H9 (cell line): ENCODE data around the gene AGBL4. TPM values are rescaled to one million over a fixed set of nuclear protein-coding genes. Genes with fewer than 3 reads are reported as not detected.

ENCODE experiments used
- DNase-seq: peaks from one replicate; pipeline ENCODE4 v3.0.0-alpha.2; 2017
- H2AFZ ChIP-seq: one replicate; pipeline ENCODE4 v1.6.1; 2013; ENCODE audit warnings: mild to moderate bottlenecking, low read length, control low read depth, moderate library complexity
- H2AK5ac ChIP-seq: 2 replicates; pipeline ENCODE4 v1.6.1; 2013; ENCODE audit warnings: low read length, control low read depth, mixed read lengths; ENCODE audit not compliant: insufficient read length
- H2BK120ac ChIP-seq: one replicate; pipeline ENCODE4 v1.6.1; 2013; ENCODE audit warnings: low read depth, mild to moderate bottlenecking, low read length, control low read depth, inconsistent platforms; ENCODE audit not compliant: poor library complexity, severe bottlenecking
- H2BK12ac ChIP-seq: 2 replicates; pipeline ENCODE4 v1.6.1; 2013; ENCODE audit warnings: low read length, control low read depth, mixed read lengths, low read depth; ENCODE audit not compliant: insufficient read length
- H2BK15ac ChIP-seq: 2 replicates; pipeline ENCODE4 v1.6.1; 2013; ENCODE audit warnings: low read depth, low read length, control low read depth
- H2BK20ac ChIP-seq: one replicate; pipeline ENCODE4 v1.6.1; 2013; ENCODE audit warnings: low read depth, mild to moderate bottlenecking, low read length, control low read depth, inconsistent platforms; ENCODE audit not compliant: poor library complexity, severe bottlenecking
- H2BK5ac ChIP-seq: 2 replicates; pipeline ENCODE4 v1.6.1; 2013; ENCODE audit warnings: low read length, control low read depth, mixed read lengths; ENCODE audit not compliant: insufficient read length
- H3K14ac ChIP-seq: 2 replicates; pipeline ENCODE4 v1.6.1; 2013; ENCODE audit warnings: low read length, control low read depth; ENCODE audit not compliant: insufficient read depth
- H3K18ac ChIP-seq: 2 replicates; pipeline ENCODE4 v1.6.1; 2013; ENCODE audit warnings: low read depth, mild to moderate bottlenecking, mixed read lengths, low read length, control low read depth; ENCODE audit not compliant: insufficient read length
- H3K23ac ChIP-seq: 2 replicates; pipeline ENCODE4 v1.6.1; 2013; ENCODE audit warnings: low read length, control low read depth, mixed read lengths, low read depth; ENCODE audit not compliant: insufficient read length
- H3K23me2 ChIP-seq: 2 replicates; pipeline ENCODE4 v1.6.1; 2013; ENCODE audit warnings: low read depth, mild to moderate bottlenecking, mixed read lengths, low read length, control low read depth; ENCODE audit not compliant: insufficient read length, poor library complexity, severe bottlenecking
- H3K27ac ChIP-seq: 2 replicates; pipeline ENCODE4 v1.5.1; 2013; ENCODE audit warnings: low read length, control low read depth, mixed read lengths, low read depth; ENCODE audit not compliant: insufficient read length
- H3K27me3 ChIP-seq: 2 replicates; pipeline ENCODE4 v1.6.1; 2013; ENCODE audit warnings: low read length, control low read depth, inconsistent platforms; ENCODE audit not compliant: insufficient read depth
- H3K4ac ChIP-seq: 2 replicates; pipeline ENCODE4 v1.6.1; 2013; ENCODE audit warnings: low read depth, mild to moderate bottlenecking, control low read depth, inconsistent platforms, low read length, moderate library complexity
- H3K4me1 ChIP-seq: 2 replicates; pipeline ENCODE4 v1.6.1; 2013; ENCODE audit warnings: low read length, control low read depth, inconsistent platforms; ENCODE audit not compliant: insufficient read depth
- H3K4me2 ChIP-seq: 2 replicates; pipeline ENCODE4 v1.6.1; 2013; ENCODE audit warnings: low read length, control low read depth, mixed read lengths; ENCODE audit not compliant: insufficient read length, insufficient read depth
- H3K56ac ChIP-seq: 2 replicates; pipeline ENCODE4 v1.6.1; 2013; ENCODE audit warnings: low read depth, mild to moderate bottlenecking, mixed read lengths, low read length, control low read depth; ENCODE audit not compliant: insufficient read length
- H3K79me1 ChIP-seq: 2 replicates; pipeline ENCODE4 v1.6.1; 2013; ENCODE audit warnings: low read depth, mild to moderate bottlenecking, moderate library complexity, low read length, control low read depth, inconsistent platforms; ENCODE audit not compliant: insufficient read depth, poor library complexity, severe bottlenecking
- H3K79me2 ChIP-seq: 2 replicates; pipeline ENCODE4 v1.6.1; 2013; ENCODE audit warnings: low read length, control low read depth, inconsistent platforms; ENCODE audit not compliant: insufficient read depth
- H3K9ac ChIP-seq: 2 replicates; pipeline ENCODE4 v1.6.1; 2013; ENCODE audit warnings: low read length, control low read depth, mixed read lengths; ENCODE audit not compliant: insufficient read length; ENCODE audit errors: extremely low read depth
- H3K9me3 ChIP-seq: one replicate; pipeline ENCODE4 v1.6.1; 2013; ENCODE audit warnings: low read depth, low read length, inconsistent platforms; ENCODE audit not compliant: control insufficient read depth
- H3T11ph ChIP-seq: one replicate; pipeline ENCODE4 v1.6.1; 2013; ENCODE audit warnings: mild to moderate bottlenecking, low read length, control low read depth, inconsistent platforms
- H4K20me1 ChIP-seq: one replicate; pipeline ENCODE4 v1.6.1; 2013; ENCODE audit not compliant: control insufficient read depth, insufficient read length, insufficient read depth
- H4K5ac ChIP-seq: 2 replicates; pipeline ENCODE4 v1.6.1; 2013; ENCODE audit warnings: low read depth, mild to moderate bottlenecking, mixed read lengths, low read length, control low read depth; ENCODE audit not compliant: insufficient read length
- H4K8ac ChIP-seq: replicated peaks from 2 replicates; pipeline ENCODE4 v1.6.1; 2013; ENCODE audit warnings: low read length, control low read depth, mixed read lengths, low read depth; ENCODE audit not compliant: insufficient read length
- H4K91ac ChIP-seq: 2 replicates; pipeline ENCODE4 v1.6.1; 2013; ENCODE audit warnings: low read depth, mild to moderate bottlenecking, moderate library complexity, mixed read lengths, low read length, control low read depth; ENCODE audit not compliant: insufficient read length
- H3K27ac Mint-ChIP-seq, 3 experiments: 2 replicates in 2 of 3; 3 replicates in 1 of 3; pipeline ENCODE4 v1.8.0; 2020 to 2021; ENCODE audit warnings: mixed read lengths in 3 of 3, mild to moderate bottlenecking in 1 of 3, moderate library complexity in 1 of 3
- H3K27me3 Mint-ChIP-seq: 2 replicates; pipeline ENCODE4 v1.8.0; 2021; ENCODE audit warnings: low read depth, mild to moderate bottlenecking, moderate library complexity, mixed read lengths
- H3K36me3 Mint-ChIP-seq, 3 experiments: 2 replicates in 2 of 3; 3 replicates in 1 of 3; pipeline ENCODE4 v1.8.0; 2020 to 2021; ENCODE audit warnings: low read depth in 3 of 3, mixed read lengths in 3 of 3; ENCODE audit not compliant: insufficient read depth in 1 of 3
- H3K4me1 Mint-ChIP-seq, 2 experiments: 2 replicates each; pipeline ENCODE4 v1.8.0; 2020; ENCODE audit warnings: mixed read lengths in 2 of 2
- H3K4me3 Mint-ChIP-seq, 2 experiments: 2 replicates in 1 of 2; 3 replicates in 1 of 2; pipeline ENCODE4 v1.8.0; 2020 to 2021; ENCODE audit warnings: mild to moderate bottlenecking in 2 of 2, mixed read lengths in 2 of 2, moderate library complexity in 1 of 2
- H3K9me3 Mint-ChIP-seq, 2 experiments: 2 replicates in 1 of 2; 3 replicates in 1 of 2; pipeline ENCODE4 v1.8.0; 2020; ENCODE audit warnings: mild to moderate bottlenecking in 2 of 2, mixed read lengths in 2 of 2, moderate library complexity in 1 of 2
- WGBS: extraction: QIAGEN DNeasy Blood & Tissue Kit; methylation state at CpG from one replicate; pipeline ENCODE4 v1.1.7; 2013; ENCODE audit warnings: missing lambda C conversion rate, low lambda C conversion rate, mixed read lengths; ENCODE audit not compliant: insufficient read length; ENCODE audit errors: extremely low coverage; 5-methylcytosine and 5-hydroxymethylcytosine counted together
- total RNA-seq: library from RNA; stranded (reverse); gene quantifications from 2 replicates; pipeline ENCODE4 v1.2.1, GENCODE V29; 2021
- TF ChIP-seq, protein P1 (sequence below): fragments of 200-600 bp; sonication (generic); conservative IDR thresholded peaks from 3 replicates; pipeline ENCODE4 v1.8.0; 2021; ENCODE audit warnings: antibody characterized with exemption, mild to moderate bottlenecking

Gene AGBL4
- total RNA-seq, 1 experiment from 2014 or later = not detected

DNA sequence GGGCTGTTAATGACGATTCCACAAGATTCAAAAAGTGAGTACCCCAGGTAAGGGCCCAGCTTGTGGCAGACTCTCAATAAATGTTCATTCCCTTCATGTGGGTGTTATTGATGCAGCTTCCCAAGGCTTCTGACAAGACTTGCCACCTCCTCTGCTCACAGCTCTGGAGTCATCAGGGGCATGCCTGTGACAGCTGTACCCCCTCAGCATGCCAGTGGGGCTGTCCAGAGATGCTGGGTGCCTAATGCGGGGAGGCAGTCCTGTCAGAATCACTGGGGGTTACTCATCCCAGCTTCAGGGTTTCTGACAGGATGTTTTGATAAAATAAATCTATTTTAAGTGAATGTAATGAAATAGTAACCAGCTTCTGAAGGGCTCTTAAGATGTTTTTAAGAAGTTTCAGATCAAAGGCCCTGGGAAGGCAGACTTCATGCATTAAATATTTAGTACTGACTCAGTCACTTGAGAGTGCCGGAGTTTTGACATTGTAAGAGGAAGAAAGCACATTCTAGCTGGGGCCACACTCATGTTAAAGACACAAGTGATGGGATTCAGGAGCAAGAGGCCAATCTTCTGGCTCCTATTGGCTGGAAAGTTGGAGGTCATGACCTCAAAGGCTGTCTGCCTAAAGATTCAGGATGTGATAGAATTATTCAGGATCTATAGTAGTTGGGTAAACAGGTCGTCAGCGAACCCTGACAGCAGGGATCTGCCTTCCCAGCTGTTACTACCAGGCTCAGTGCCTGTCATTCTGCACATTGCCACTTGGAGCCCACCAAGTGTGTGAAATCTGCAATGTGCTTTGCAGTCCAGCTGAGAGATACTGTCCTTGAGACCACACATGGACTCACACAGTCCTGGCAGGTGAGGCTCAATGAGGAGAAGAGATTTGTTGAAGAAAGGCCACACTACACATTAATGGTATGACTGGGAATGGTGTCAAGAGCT lies 1007.5 kb downstream of the AGBL4 start:
- no peak overlapping the region for H4K8ac ChIP-seq
- no peaks in the 10 kb centered on the region for H3K79me1 ChIP-seq
- H3K27me3 ChIP-seq = no peaks in the 10 kb centered on the region
- Mint-ChIP-seq H3K4me1 (no peaks in the 10 kb centered on the region), H3K9me3 (peaks cover 82 to 88% of the 10 kb centered on the region in 2 experiments), H3K36me3 (peaks cover 0 to 14% (median 7%) of the 10 kb centered on the region in 3 experiments; a peak in 3 of 7 replicates), H3K27ac (no peak overlapping the region), H3K4me3 (no peak overlapping the region), H3K27me3 (no peaks in the 10 kb centered on the region)
- H3T11ph ChIP-seq = no peak overlapping the region
- H3K9ac ChIP-seq = no peak overlapping the region
- H4K5ac ChIP-seq = no peak overlapping the region
- H2AFZ ChIP-seq = no peak overlapping the region
- H3K14ac ChIP-seq = no peak overlapping the region
- no CpG with 5 or more reads among the region's 5 CpGs for WGBS
- no peak overlapping the region for H2BK5ac ChIP-seq
- H2AK5ac ChIP-seq = no peak overlapping the region
- no peak overlapping the region for H4K91ac ChIP-seq
- H3K56ac ChIP-seq = no peak overlapping the region
- no peak overlapping the region for H3K27ac ChIP-seq
- no peak for DNase-seq
- H3K9me3 ChIP-seq = peaks cover 25% of the 10 kb centered on the region
- no peak overlapping the region for H3K4me2 ChIP-seq
- H3K79me2 ChIP-seq = no peaks in the 10 kb centered on the region
- H3K4me1 ChIP-seq = no peaks in the 10 kb centered on the region
- no peak overlapping the region for H2BK12ac ChIP-seq
- no peak overlapping the region for H2BK120ac ChIP-seq
- TF ChIP-seq, protein P1, sequence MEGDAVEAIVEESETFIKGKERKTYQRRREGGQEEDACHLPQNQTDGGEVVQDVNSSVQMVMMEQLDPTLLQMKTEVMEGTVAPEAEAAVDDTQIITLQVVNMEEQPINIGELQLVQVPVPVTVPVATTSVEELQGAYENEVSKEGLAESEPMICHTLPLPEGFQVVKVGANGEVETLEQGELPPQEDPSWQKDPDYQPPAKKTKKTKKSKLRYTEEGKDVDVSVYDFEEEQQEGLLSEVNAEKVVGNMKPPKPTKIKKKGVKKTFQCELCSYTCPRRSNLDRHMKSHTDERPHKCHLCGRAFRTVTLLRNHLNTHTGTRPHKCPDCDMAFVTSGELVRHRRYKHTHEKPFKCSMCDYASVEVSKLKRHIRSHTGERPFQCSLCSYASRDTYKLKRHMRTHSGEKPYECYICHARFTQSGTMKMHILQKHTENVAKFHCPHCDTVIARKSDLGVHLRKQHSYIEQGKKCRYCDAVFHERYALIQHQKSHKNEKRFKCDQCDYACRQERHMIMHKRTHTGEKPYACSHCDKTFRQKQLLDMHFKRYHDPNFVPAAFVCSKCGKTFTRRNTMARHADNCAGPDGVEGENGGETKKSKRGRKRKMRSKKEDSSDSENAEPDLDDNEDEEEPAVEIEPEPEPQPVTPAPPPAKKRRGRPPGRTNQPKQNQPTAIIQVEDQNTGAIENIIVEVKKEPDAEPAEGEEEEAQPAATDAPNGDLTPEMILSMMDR = no peak
- H3K18ac ChIP-seq = no peak overlapping the region
- no peaks in the 10 kb centered on the region for H3K23me2 ChIP-seq
- H2BK20ac ChIP-seq = no peak overlapping the region
- H3K23ac ChIP-seq = no peak overlapping the region
- H2BK15ac ChIP-seq = no peak overlapping the region
- H4K20me1 ChIP-seq = no peaks in the 10 kb centered on the region
- no peak overlapping the region for H3K4ac ChIP-seq
